NCI-H226 (cell line): ENCODE data around the gene PODXL.

ENCODE experiments used
- DNase-seq: peaks from one replicate; pipeline ENCODE4 v3.0.0-alpha.2; 2015

PODXL gene

DNA sequence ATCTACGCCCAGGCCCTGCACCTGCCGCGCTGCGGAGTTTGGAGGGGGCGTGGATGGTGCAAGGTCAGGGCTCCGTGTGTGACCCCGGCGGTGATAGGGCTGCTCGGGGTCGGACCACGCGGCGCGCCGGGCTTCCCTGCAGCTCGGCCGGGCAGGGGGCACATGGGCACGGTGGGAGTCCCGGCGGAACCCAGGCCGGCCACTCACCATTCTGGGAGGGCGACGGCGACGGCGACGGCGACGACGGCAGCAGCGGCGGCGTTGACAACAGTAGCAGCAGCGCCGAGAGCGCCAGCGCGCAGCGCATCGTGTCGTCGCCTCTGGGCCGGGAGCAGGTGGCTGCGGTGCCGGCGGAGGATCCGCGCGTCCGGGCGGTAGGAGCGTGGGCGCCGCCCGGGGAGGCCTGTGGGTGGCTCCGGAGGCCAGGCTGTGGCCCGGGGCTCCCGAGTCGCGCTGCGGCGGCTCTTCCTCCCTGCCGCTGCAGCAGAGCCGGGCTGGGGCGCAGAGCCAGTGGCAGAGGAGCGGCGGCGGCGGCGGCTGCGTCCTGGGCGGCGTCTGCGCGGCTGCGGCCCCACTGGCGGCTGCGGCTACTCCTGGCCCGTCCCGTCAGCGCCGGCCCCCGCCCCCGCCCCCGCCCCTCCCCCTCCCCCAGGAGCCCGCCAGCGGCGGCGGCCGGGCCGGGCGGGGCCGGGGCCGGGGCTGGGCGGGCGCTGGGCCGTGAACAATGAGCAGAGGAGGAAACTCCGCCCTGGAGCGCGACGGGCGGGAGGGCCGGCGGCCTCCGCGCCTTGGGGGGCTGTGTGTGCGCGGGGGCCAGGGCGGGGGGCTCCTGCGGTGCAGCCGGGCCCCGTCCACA is at the start of gene PODXL:
Gene PODXL, minus strand, starts transcription at position 576 of the 856 bp plus-strand sequence. Its CDS starts 269 bp downstream, at position 307.
- peak; percentile 47 for DNase-seq

DNA sequence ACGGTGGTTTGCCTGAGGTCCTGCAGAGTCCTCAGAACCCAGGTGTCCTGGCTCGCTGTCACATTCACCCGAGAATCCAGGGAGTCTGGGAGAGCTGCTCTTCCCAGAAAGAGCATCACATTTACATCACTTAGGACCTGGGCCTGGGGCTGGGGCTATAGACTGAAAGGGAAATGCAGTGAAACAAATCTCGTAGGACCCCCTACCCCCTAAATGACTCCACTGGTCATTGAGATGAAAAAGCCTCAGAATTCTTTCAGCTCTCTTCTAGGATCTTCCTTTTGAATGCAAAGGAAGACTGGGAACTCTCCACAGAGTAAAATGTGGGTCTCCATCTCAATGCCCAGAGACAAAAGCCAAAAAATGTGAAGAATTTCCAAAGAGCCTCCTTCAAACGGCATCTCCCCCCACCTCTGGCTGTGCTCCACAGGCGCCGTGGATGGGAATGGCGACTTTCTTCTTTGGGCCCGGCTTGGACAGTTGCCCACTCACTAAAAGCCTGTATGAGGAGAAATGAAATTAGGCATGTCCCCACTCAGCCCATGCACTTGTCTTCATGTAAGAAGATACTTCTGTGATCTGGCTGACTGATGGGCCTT is 49.0 kb upstream of the PODXL start:
- DNase-seq = peak; percentile 54

DNA sequence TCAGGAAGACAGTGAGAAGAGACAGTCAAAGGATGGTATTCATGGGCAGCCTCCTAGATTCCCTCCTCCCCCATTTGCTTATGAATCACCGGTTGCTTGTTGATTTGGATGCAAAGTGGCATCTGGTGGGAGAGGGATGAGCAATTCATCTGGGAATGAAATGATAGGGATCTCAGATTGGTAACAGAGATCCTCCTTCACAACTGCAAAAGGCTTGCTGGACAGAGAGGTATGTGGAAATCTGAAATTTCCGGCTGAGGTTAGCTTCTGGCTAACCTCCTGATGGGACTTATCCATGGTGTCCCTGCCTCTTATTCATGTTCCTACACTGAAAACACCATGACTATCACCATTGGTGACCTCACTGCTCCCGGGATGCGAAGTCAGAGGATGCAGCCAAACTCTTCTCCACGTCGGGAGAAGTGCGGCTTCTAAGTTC is 48.4 kb upstream of the PODXL start:
- DNase-seq = peak; percentile 72

DNA sequence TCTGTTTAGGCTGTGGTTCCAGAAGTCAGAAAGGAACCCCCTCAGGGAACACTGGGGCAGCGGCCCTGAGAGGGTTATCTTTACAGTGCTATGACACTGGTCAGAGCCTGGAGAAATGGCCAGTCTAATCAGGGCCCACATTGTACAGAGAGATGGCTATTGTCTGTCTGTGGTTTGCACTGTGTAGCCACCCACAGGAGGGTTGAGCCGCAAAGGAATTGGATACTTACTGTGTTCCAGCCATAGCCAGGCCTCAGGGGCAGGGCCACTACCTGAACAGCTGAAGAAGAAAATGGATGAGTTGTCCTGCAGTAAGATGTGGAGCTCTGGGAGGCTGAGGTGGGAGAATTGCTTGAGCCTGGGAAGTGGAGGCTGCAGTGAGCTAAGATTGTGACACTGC is 47.5 kb upstream of the PODXL start:
- DNase-seq = no peak

DNA sequence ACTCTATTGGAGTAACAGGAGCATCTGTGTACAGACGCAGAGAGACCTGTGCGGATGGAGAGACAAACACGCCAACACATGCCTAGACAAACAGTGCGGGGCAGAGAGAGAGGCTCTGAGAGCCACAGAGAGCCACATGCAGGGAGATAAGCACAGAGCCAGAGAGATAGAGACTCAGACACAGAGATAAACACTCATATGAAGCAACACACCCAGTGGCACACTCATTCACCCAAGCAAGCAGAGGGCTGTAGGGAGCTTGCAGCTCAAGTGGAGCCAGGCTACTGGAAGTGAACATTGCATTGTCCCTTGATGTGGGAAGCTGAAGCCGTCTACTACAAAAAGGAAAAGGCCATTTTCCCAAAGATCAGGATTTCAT is 46.6 kb upstream of the PODXL start:
- DNase-seq = peak; percentile 35

DNA sequence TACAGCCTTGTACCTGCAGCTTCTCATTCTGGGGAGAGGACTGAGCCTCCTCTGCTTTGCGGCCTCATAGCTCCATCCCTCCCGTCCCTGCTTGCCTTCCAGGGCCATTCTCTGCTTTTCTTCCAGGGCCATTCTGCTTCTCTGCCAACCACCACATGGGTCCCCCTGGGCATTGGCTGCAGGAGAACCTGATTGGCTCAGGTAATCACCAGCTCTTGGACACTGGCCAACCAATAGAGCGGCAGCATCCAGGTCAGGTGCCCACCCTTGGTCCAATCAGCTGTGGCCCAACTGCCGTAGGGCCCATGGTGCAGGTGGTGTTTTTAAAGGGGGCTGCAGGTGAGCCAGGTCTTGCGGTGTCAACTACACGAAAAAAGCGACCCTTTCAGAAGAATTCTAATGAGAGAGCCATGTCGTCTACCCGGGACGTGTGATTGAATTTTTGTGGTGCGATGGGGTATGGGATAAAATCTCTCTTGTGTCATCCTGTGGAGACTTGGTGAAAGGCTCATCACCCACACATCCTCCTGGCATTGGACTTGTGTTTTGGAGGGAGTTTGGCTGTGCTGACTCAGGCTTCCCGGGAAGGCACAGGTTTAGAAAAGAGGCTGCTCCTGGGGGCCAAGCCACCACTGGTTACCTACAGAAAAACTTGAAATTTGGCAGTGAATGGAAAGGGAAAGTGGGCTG is 46.0 kb upstream of the PODXL start:
- peak; percentile 49 for DNase-seq

DNA sequence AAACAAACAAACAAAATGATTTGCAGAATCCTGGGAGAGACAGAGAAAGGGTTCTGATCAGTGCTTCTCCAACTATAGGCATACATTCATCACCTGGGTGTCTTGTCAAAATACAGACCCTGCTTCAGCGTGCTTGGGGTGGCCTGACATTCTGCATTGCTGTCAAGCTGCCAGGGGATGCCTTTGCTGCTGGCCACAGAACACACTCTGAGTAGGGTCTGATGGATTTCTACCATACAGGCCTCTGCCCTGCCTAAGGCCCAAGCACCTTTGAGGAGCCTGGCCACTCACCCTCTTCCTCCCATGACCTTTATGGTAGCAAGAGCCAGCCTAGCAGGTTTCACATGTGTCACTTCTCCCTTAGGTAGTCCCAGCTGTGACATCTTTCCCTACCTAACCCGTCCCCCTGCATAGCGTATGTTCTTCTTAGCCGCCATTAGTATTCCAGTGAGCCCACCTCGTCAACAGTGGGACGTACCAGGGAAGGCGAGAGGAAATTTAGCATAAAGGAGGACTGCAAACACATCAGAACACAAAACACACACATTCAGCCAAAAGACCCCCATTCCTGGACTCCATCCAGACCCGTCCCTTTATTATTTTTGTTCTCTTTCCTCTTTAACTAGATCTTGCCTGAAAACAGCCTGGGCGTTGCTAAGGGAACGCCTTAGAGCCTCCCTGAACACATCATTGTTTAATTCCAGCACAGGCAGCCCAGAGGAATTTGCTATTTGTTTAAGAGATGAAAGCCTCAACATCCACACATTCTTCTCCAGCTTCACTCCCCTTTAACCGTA is 43.9 kb upstream of the PODXL start:
- peak; percentile 34 for DNase-seq

DNA sequence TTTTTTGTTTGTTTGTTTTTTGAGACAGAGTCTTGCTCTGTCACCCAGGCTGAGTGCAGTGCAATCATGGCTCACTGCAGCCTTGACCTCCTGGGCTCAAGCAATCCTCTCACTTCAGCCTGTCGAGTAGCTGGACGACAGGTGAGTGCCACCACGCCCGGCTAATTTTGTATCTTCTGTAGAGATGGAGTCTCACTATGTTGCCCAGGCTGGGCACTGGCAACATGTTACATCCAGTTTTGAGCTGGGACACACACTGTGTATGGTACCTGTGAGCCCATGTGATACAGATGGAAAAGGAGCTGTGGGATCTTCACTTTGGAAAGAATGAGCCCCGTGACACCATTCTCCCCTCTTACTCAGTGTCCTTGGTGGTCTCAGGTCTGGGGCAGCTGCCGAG is 40.4 kb upstream of the PODXL start:
- no peak for DNase-seq

DNA sequence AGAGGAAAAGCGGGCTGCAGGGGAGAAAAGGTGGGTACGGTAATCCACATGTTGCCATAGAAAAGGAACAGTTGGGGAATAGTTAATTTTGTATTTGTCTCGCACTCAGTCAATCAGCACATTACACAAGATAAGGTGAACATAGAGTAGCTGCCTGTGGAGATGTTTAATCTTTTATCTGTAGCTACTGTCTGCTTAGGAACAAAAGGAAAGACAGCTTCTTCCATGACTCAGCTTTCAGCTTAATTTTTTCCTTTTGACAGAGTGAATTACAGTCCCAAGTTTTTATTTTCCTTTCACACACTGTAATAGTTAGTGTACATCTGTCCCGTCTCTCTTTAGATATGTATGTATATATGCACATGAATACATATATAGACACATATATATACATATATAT is 39.3 kb upstream of the PODXL start:
- no peak for DNase-seq

DNA sequence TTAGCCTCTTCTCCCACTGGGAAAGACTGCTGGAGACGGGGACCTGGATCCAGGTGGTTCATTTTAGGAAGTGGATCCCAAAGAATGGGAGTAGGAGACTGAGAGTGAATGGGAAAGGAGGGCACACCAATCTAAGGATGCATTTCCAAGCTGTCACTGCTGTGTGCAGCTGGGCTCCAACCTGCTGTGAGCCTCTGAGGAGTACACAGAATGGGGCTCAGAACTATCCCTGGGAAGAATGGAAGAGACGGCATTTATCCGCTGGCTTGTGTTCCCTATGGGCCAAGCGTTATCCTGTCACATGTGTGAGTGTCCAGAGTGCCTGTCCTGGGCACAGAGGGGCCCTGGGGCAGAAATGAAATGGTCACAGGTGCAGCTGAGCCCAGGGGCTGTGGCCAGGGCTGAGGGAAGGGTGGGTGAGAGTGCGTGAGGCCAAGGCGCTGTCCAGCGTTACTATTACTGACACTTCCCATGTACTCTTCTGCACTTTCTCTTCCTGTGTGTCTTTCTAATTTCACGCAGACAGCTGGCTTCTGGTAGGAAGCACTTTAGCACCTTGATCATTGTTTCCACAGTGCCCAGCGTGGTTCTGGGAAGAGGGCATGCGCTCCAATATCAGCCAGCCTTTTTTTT is 35.4 kb upstream of the PODXL start:
- DNase-seq = no peak

DNA sequence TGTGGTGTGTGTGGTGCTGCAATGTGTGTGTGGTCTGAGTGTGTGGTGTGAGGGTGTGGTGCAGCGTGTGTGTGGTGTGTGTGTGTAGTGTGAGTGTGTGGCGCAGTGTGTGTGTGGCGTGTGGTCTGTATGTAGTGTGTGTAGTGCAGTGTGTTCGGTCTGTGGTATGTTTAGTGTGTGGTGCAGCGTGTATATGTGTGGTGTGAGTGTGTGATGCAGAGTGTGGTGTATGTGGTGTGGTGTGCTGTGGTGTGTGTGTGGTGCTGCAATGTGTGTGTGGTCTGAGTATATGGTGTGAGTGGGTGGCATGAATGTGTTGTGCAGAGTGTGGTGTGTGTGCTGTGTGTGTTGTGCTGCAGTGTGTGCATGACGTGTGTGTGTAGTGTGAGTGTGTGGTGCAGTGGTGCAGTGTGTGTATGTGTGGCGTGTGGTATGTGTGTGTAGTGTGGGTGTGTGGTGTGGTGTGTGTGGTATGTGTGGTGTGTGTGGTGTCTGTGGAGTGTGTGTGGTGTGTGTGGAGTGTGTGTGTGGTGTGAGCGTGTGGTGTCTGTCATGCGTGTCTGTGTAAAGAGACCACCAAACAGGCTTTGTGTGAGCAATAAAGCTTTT is 31.0 kb upstream of the PODXL start:
- DNase-seq = no peak

DNA sequence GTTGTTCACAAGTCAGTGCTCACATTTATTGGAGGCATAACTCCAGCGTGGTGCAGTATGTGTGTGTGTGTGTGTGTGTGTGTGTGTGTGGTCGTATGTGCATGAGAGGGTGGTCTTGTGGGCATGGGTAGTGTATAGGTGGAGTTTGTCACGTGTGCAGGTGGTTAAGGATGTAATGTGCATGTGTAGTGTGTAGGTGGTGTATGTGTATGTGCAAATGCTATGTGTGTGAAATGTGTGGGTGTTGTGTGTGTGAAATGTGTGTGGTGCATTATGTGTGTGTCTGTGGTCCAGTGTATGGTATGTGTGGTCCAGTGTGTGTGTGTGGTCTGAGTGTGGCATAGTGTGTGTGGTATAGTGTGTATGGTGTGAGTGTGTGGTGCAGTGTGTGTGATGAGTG is 30.3 kb upstream of the PODXL start:
- DNase-seq = no peak

DNA sequence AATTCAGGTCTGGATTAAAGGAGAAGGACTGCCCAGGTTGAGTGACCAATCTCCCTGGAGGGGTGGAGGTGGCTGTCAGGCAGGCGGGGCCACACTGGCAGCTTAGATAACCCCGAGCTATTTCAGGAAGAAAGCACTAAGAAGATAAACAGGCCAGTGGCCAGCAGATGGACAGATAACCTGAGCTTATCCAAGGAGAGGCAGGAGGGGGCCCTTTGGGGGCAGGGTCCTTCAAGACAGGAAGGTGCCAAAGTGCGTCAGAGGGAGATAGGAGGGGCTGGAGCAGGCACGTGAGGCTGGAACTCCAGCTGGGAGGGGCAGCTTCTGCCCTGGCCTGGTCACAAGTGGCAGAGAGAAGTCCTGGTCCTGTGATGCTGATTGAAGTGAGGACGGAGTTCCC is 29.8 kb upstream of the PODXL start:
- no peak for DNase-seq

DNA sequence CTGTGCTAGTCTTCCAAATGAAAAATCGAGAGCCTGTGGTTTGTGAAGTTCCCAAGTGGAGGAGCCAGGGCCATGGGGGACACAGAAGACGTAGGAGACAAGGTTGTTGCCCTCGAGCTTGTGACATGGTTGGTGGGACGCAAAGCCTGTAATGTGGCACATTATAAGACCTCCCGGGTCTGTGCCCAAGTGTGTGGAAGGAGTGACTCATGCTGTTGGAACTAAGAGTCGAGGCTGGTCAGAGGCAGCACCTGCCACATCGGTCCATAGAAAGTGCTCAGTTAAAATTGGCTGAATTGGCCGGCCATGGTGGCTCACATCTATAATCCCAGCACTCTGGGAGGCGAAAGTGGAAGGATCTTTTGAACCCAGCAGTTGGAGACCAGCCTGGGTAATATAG is 27.0 kb upstream of the PODXL start:
- DNase-seq = no peak

DNA sequence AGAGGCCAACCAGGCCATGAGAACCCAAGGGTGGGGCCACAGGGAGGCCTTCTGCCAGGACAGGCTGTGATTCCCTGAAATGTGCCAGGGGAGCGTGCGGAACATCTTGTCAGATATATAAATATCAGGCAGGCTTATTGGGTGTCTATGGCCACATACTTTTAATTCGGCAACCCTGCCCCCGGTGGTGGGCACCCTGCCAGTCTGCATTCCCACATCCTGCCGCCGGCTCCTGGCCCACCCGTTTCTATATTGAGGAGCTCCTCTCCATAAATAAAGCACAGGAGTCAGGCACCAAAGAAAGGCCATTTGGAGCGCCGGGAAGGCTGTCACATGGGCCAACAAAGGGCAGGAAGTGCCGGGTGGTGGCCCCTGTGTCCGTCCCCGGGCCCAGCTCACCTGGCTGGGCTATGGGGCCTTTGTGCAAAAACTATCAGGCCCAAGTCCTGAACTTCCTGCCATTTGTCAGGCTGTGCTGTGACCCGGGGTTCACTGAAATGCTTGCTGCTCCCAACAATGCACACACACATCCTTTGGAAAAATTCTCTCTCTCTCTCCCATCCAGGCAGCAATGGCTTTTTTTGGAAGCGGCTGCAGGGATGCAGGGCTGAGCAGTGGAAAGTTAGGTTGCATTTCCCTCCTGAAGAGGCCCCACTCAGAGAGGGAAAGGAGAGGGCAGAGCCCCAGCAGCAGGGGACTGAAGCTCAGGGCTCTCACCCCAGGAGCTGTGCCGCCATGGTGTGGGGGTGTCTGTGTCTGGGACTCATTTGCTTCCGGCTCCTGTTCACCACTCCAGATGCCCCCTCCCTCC is 25.0 kb upstream of the PODXL start:
- no peak for DNase-seq

DNA sequence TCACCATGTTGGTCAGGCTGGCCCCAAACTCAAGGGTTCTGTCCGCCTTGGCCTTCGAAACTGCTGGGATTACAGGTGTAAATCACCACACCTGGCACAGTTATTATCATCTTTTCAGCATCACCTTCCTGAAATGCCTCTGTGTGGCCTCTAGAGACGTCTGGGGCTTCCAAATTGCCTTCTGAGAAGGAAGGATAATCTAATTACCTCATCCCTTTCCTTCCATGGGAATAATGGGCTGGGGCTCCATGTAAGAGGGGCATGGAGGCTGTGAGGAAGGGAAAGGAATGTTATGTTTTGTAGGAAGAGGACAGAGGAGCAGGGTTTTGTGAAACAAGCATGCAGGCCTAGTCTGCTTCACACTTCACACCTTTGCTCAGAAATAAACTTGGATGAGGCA is 22.2 kb upstream of the PODXL start:
- DNase-seq = no peak

DNA sequence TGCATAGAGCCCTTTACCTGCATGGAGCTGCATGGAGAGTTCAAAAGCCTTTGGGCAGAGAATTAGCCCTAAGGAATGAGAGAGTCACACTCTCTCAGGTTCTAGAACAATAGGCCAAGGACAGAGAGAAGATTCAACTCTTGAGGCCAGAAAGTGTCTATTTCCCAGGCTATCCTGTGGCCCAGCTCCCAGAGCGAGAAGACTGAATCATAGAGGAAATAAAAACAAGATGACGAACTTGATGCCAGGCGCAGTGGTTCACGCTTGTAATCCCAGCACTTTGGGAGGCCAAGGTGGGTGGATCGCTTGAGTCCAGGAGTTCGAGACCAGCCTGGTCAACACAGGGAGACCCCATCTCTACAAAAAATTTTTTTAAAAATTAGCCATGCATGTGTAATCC is 18.3 kb upstream of the PODXL start:
- no peak for DNase-seq

DNA sequence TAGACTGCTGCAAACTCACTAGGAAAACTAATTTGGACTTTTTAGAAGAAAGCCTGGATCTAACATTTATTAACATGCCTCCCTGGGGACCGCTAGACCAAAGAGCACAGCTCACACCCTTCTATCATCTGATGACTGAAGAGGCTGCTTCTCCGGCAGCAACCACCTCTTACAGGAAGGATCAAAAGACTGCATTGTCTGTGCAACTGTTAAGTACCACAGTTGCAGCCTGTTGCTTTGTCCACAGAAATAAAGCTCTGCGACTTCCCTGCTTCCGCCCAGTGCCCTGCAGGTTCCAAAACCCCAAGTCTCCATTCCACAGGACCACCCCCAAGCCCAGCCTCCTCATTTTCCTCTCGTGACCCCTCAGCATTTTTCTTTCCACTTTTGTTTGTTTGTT is 14.0 kb upstream of the PODXL start:
- DNase-seq = no peak

DNA sequence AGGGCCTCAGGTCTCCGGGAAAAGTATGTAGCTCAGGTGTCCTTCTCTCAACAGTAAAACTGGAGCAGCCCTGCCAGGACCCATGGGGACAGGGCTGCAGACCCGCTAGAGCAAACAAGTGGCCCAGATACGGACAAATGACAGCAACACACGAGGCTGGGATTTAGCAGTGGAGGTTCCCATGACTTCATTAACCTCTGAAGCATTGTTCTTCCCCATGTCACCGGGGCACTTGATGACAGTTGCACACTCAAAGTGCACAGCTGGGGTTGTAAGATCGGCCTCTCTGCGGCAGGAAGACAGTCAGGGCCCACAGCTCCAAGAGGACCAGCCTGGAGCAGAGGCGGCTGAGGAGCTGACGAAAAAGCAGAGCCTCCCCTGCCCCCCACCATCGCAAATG is 12.5 kb upstream of the PODXL start:
- no peak for DNase-seq

DNA sequence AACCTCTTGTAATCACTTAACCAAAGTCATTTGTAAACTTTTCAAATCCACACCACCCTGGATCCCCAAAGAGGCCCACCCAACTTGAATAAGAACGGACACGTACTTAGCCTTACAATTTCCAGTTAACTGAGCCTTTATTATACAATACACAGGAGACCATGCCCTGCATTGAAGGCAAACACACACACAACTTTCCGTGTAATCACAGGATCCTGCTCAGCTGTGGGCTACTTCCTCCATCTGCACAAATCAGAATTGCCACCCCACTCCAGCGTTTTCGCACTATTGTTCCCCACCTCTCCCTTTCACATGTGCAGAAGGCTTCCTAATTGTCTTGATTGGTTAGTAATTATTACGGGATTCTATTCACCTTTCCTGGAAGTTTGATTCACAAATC is 12.1 kb upstream of the PODXL start:
- DNase-seq = no peak

DNA sequence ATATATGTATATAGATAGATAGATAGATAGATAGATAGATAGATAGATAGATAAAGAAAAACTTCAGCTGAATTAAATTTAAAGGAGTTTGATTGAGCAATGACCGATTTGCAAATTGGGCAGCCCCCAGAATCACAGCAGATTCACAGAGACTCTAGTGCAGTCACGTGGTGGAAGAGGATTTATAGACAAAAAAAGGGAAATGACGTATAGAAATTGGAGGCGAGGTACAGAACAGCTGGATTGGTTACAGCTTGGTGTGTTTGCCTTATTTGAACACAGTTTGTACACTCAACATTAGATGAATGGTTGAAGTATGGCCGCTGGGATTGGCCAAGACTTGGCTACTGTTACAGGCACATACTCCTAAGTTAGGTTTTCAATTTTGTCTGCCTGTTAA is 8.2 kb upstream of the PODXL start:
- DNase-seq = no peak
